Caki2 (cell line): ENCODE results near the gene PHLDA3. TPM values are rescaled to one million over a fixed set of nuclear protein-coding genes. Genes with fewer than 3 reads are reported as not detected.
"Not testable (repeated sequence)": the region's sequence is repeated elsewhere in the genome, so short reads cannot be mapped to it uniquely, and the experiment has no call there.

Experiments used
- DNase-seq: peaks from one replicate; pipeline ENCODE4 v3.0.0-alpha.2; 2015; ENCODE audit warnings: low read depth
- in situ Hi-C: cut with HindIII; loops from 2 replicates; pipeline ENCODE4 v1.10.0; 2016; ENCODE audit warnings: low sequenced_read_pairs, low pct_unique_long_range_greater_than_20kb, mixed read lengths
- total RNA-seq: library from RNA; depleted of rRNA; stranded (reverse); fragments of >200 nt; shearing (Covaris generic); gene quantifications from 2 replicates; pipeline ENCODE4 v1.2.3, GENCODE V29; 2014; ENCODE audit warnings: low replicate concordance

PHLDA3 gene
- total RNA-seq, 1 experiment from 2014 or later = 199 TPM

DNA sequence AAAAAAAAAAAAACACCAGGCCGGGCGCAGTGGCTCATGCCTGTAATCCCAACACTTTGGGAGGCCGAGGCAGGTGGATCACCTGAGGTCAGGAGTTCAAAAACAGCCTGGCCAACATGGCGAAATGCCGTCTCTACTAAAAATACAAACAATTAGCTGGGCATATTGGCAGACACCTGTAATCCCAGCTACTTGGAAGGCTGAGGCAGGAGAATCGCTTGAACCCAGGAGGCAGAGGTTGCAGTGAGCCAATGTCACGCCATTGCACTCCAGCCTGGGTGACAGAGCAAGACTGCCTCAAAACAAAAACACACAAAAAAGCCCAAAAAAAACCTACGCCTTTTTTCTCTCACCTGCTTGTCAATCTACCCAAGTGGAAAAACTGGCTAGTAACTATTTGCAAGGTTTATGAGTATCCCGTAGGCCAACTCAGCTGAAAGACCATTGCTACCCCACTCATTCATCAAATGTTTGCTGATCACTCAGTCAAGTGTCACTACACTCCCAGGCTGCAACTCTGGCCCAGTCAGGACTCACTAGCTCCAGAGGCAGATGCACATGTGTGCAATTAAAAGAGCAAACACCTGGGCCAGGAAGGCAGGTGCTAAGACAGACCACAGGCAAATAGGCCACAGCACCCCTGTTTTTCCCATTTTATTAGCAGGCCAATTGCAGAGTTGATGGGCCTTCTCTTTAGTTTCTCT, 36.0 kb upstream of the PHLDA3 start:
- in situ Hi-C loops = no loop called here
- no peak for DNase-seq

DNA sequence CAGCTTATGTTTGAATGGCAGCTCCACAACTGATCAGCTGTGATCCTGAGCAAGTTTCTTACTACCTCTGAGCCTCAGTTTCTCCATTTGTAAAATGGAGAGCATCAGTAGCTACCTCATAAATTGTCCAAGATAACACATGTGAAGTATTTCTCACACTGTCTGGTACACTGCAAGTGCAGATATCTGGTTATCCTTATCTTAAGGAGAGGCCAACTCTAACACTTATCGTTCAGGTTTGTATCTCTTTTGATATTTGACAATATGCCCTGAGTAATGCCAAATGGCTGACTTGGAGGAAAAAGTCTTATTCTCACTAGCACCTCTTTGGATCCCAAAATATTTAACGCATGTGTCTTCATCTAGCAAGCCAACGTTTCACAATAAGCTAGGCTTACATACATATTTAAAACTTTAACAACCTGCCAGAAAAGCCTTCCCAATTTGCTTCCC, 35.2 kb upstream of the PHLDA3 start:
- no peak for DNase-seq
- in situ Hi-C loops = no loop called here

DNA sequence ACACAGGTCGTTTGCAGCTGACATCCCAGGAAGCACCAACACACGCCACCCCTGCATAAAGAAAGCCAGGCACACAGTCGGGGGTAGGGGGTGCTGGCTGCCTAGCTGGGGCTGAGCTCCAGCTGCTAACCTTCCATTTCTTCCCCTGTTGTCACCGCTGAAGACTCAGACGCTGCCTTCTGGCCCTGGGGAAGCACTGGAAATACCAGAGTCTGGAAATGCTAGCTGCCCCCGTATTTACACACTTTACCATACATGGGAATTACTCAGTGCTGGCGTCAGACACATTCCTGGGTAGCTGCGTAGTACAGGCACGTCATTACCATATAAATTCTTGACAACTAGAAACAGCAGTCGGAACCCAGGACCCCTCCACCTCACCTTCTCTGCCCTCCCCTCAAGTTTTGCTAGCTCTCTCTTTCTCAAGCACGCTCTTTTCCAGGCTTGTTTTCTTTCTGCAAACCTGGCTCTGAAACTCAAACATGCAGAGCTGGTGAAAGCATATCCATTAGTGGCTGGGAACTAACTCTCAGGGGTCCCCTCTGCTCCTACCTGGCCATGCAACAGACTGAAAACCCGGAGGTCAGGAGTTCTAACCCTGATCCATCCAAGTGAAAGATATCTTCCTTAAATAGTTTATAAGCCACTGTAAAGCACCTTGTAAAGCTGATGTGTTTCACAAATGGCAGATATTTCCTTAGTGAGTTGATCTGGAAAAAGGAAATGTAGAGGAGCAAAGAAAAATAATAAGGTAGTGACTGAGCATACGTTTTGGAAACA, 34.6 kb upstream of the PHLDA3 start:
- in situ Hi-C loops = no loop called here
- no peak for DNase-seq

DNA sequence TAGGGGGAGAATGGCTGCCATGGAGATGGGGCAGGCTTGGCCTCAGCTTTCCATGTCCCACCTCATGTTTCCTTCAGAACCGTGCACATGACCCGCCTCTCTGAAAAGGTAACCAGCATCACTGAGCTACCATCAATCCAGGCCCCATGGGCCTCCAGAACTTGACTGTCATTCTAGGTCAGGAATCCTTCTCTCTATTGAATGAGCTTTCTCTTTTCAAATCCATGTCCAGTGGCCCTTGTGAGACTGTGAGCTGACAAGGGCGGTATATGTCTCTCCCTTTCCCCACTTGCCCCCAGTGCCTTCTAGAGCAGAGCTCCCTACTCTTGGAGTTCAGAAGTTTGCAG, 33.5 kb upstream of the PHLDA3 start:
- no peak for DNase-seq
- in situ Hi-C loops = no loop called here

DNA sequence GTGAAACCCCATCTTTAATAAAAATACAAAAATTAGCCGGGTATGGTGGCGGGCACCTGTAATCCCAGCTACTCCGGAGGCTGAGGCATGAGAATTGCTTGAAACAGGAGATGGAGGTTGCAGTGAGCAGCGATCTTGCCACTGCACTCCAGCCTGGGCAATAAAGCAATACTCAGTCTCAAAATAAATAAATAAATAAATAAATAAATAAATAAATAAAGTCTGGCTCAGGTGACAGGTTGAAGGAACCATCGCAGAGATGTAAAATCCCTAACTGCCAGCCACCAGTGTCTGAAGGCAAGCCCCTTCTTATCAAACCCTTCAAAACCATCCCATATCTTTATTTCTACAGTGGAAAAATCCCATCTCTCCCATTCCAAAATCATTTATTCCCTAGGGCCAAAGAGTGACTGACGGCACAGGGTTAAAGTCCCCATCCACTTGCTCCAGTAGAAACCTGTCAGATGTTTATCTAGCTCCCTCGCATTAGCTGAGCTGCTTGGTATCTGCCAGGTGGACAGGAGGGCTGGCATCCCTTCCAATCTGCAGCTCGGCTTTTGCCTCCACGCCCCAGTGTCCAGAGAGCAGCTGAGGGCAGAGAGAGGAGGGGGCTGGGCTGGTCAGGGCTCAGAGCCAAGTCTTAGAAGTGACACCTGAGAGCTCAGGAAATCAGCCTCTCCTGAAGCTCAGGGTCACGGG, 33.0 kb upstream of the PHLDA3 start:
- in situ Hi-C loops = no loop called here
- no peak for DNase-seq

DNA sequence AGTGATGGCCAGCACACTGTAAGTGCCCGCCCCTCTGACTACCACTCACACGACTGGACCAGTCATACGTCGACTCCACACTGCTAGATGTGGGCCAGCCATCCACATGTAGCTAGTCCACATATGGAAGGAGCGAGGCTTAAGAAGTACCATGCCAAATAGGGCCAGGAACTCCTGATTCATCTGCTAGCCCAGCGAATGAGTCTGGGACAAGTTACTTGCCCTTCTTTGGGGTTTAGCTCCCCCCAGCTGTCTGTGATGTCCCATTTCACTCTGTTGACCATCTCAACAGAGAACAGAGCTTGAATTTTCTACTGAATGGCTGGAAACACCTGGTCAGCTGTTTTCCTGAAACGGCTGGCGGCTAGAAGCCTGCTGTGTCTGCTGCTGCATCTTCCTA, 32.2 kb upstream of the PHLDA3 start:
- in situ Hi-C loops = no loop called here
- no peak for DNase-seq

DNA sequence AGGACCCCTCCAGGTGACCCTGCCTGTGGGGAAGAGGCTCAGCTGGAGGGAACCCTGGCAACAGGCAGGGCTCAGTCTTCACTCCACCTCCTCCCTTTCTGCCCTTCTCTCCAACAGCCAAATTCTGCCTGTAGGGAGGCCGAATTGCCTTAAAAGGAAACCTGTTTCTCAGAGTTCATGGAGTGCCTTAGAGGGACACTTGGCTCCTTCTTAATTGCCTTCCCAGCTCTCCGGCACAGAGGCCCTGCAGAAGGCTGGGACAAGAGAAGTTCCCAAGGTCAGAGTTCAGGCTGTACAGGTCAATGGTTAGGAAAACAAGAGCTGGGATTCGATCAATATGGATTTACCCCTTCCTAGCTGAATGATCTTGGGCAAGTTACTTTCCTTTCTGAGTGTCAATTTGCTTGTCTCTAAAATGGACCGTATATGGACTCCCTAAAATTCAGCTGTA, 31.7 kb upstream of the PHLDA3 start:
- no peak for DNase-seq
- in situ Hi-C loops = no loop called here

DNA sequence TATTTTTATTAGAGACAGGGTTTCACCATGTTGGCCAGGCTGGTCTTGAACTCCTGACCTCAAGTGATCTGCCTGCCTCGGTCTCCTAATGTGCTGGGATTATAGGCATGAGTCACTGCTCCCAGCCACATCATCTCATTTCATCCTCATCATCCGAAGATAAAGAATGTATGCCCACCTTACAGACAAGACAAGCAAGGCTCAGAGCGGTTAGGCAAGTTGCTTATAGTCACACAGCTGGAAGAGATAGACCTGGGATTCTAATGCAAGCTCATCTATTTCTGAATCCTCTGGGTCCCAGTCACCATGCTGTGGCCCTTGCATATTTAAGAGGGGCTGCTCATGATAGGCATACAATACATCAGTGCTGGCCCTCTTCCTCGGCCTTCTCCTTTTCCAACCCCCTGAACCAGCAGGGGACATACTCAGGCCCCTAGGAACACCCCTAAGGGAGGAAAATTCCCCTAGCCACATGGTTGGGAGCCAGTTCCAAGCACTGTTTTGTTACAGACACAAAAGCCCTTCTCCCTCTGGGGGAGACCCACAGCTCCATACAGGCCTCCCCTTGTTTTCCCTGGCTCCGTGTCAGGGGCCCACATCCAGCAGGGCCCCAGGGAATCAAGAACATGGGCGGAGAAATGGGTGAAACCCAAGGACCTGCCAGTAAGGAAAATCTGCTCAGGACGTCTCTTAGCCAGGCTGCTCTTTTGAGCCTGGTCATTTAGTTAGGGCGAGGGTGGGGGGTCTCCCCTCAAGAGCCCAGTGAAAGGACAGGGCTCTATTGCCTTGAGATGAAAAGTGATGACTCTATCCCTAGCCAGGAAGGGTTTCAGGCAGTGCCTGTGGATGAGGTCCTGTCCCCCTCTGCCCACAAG, 31.0 kb upstream of the PHLDA3 start:
- in situ Hi-C loops = no loop called here
- DNase-seq = no peak

DNA sequence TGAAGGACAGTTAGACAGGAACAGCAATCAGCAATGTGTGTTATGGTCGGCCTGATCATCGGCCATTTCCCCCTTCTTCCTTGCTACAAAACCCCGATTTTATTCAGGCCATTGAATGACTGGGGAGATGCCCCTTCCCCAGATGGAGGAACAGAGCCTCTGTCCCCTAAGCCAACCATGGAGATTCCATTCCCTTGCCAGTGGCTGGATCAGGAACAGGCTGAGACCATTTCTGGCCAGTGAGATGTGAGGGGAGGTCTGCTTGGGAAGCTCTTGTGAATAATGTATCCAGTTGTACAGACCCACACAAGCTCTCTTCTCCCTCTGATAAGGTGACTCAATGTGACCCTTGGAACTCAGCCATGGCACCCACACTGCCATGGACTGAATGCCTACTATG, 30.2 kb upstream of the PHLDA3 start:
- no peak for DNase-seq
- in situ Hi-C loops = no loop called here

DNA sequence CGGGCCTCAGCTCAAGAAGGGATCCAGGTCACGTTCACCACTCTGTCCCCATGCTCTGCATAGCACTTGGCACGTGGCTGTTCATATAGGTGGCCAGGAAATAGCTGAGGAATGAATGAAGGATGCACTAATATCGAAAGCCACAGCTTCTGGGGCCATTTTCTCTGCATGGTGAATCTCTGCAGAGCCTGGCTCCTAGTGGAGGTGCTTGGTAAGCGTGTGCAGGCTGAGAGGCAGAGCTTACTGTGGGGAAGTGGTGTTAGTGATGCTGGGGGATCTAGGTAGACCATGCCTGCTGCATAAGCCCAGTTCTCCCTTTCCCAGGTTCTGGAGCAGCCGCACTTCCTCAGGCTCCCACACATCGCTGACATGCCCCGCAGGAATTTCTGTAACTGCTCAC, 29.6 kb upstream of the PHLDA3 start:
- DNase-seq = no peak
- in situ Hi-C loops = no loop called here

DNA sequence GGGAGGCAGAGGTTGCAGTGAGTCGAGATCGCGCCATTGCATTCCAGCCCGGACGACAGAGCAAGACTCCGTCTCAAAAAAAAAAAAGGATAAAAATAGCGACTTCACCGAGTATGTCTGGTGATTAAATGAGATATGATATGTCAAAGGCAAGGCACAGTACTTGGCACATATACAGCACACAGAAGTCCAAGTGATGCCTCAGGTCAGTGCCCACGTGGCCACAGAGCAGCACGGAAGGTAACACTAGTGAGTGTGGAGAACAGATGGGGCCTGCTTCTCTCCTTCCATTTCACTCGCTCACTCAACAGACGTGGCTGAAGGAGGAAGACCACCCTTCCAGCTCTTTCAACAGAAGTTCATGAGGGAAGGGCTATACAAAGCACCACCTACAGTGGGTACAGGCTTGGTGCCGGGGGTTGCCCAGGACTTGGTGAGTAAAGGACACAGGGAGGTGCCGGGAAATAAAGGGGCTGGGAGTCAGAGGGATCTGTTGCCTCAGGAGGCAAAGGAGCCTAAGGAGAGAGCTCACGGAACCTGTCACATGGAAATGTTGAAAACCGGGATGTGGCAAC, 29.0 kb upstream of the PHLDA3 start:
- in situ Hi-C loops = no loop called here
- no peak for DNase-seq

DNA sequence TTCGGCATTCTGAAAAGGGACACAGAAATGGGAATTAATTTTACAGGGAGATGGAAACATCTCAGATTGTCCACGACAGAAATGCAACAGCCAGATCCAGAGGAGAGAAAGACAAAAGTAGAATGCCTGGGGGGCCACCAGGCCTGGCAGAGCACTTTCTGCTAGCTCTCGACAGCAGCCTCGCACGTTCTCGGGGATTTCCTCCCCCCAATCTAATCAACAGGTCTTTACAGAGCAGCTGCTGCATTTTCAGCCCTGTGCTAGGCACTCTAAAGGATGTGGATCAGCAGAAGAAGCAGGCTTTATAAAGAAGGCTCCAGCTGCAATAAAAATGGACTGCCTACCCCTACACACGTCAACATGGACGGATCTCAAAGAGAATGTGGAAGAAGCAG, 27.3 kb upstream of the PHLDA3 start:
- no peak for DNase-seq
- in situ Hi-C loops = no loop called here

DNA sequence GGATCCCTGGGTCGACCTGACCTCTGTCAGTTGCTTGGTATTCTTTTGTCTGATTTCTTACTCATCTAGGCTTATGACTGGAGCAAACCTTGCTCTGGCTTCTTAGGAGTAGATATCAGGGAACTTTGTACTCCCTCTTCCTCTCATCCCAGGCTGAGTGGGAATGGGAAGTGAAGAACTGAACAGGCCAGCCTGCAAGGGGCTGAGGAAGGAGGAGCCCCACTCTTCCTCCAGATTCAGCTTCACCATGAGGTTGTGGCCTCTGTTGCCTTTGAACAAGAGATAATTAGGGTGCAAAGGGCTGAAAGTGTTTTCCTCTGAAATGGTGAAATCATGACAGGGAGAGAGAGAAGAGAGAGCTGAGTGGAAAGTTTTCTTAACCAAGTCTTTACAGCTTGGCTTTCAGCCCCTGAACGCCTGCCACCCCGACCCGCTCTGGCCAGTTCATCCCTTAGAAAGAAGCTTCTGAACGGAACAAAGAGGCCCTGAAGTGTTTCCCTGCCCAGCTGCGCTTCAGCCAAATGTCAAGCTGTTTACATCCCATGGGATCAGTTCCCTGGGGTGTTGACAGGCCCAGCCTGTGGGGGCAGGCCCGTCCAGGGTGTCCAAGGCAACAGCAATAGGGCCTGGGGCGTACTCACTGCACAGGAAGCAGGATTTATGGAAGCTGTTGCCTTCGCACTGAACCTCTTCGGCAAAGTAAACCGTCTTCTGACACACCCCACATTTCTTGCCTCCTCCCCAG, 26.7 kb upstream of the PHLDA3 start:
- DNase-seq = no peak
- in situ Hi-C loops = no loop called here

DNA sequence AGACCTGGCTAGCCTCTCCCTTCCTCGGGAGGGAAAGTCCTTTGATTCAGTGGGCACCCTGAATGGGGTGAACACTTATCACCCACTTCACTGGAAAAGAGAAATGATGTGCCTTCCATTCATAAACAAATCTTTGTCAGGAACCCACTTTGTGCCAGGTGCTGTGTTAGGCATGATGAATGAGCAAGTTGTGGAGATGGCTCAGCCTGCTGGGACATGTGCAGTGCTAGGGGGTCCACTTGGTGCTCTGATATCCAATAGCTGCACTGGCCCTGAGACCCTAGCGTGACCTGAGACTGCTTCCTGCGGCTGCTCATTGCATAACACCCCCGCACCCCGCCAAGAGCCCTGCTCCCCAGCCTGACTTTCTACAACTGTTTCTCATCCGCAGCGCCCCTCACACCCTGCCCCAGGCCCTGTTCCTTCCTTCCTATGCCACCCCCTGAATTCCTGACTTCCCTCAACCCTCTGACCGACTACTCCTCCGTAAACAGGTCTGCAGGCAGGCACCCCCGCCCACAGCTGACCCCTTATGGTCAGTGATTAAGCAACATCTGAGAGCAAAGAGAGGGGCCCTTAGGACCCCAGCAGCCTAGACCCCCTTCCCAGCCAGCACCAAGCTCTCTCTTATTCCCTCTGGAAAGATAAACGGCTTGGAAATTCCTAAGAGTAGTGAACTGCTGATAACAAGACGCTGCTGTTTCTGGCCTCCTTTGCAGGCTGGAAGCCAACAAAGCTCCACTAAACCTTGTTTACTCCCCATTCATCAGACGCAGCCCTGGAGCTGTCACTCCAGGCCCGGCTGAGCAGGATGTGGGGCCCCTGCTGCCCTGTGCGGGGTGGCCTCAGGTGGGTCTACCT, 25.0 kb upstream of the PHLDA3 start:
- no peak for DNase-seq
- in situ Hi-C loops = no loop called here

DNA sequence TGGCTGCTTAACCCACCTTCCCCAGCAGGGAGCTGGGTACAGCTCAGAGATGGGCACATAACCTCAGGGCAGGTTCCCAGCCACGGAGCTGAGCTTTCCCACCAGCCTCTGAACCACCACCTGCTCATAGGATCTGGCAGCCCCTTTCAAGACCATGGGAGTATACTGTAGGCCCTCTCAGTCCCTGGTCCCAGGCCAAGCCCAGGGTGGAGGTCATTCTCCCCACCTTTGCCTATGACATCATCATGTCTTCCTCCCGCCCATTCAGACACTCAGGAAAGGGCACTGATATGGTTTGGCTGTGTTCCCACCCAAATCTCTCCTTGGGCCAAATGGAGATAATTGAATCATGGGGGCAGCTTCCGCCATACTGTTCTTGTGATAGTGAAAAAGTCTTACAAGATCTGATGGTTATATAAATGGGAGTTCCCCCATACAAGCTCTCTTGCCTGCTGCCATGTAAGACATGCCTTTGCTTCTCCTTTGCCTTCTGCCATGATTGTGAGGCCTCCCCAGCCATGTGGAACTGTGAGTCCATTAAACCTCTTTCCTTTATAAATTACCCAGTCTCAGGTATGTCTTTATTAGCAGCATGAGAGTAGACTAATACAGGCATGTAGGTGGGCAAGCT, 24.2 kb upstream of the PHLDA3 start:
- in situ Hi-C loops, DNase-seq: not testable (repeated sequence)

DNA sequence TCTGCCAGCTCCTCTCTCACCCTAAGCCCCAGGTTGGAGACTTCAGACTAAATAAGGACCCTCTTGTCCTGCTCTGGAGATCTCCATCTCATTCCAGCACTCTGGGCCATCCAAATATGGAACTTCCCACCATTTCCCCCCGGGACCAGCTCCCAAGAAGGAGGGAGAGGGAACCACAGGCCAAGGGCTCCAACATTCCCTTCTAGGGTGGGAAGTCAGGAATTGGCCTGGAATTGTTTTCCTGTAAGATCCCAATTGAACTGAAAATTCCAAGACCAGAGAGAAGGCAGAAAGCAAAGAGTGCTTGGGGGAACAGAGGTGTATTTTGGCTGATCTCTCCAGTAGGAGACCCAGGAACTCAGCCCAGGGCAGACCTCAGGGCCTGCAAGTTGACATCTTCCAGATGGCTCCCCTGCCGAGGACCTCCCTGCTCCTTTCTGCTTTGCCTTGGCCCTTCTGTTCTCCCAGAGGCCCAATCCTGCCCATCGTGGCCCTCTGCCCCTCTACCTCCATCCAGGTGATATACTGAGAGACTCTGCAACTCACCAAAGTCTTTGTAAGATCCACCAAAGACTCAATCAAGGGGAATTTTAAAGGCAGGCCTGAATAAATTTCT, 23.0 kb upstream of the PHLDA3 start:
- in situ Hi-C loops = no loop called here
- no peak for DNase-seq
